Lower leg skin (tissue), 4 donors: ENCODE data around the gene GALNT4. TPM values are rescaled to one million over a fixed set of nuclear protein-coding genes. Genes with fewer than 3 reads are reported as not detected.

Source experiments
- DNase-seq, 2 donors: peaks; one replicate each; pipeline ENCODE4 v3.0.0-alpha.2; 2019; ENCODE audit warnings: low spot score in 2 of 2
- H3K4me3 ChIP-seq: fragments of 200-600 bp; sonication (generic); 2 replicates; pipeline ENCODE4 v1.5.1; 2017; ENCODE audit warnings: mild to moderate bottlenecking, low read depth; ENCODE audit not compliant: poor library complexity, severe bottlenecking
- POLR2A ChIP-seq, 2 donors: fragments of 450-650 bp; IDR thresholded peaks; one replicate each; pipeline ENCODE4 v1.6.1; 2016 to 2017; ENCODE audit warnings: antibody characterized with exemption in 2 of 2, mild to moderate bottlenecking in 1 of 2, moderate library complexity in 1 of 2
- WGBS, 2 donors: methylation state at CpG; one replicate each; pipeline ENCODE4 v1.1.5; 2018; 5-methylcytosine and 5-hydroxymethylcytosine counted together
- intact Hi-C: fragments of 100-400 bp; cut with DNase I; formaldehyde crosslinking; loops from one replicate; pipeline ENCODE4 v1.15.0; 2023; ENCODE audit warnings: low total_unique reads
- total RNA-seq, 4 donors: library from RNA; depleted of rRNA; stranded (reverse); fragments of >200 nt; gene quantifications; one replicate each; pipeline ENCODE4 v1.1.0, GENCODE V29; 2016
- TF ChIP-seq, protein P1 (sequence below), 3 donors: fragments of 450-650 bp; IDR thresholded peaks; one replicate each; pipeline ENCODE4 v1.5.1; 2016; ENCODE audit warnings: antibody characterized with exemption in 3 of 3, mild to moderate bottlenecking in 3 of 3, moderate library complexity in 2 of 3

The GALNT4 gene
- total RNA-seq, 4 donors from 2014 or later, result 1.4 to 5.5 (median 2.4) TPM

DNA sequence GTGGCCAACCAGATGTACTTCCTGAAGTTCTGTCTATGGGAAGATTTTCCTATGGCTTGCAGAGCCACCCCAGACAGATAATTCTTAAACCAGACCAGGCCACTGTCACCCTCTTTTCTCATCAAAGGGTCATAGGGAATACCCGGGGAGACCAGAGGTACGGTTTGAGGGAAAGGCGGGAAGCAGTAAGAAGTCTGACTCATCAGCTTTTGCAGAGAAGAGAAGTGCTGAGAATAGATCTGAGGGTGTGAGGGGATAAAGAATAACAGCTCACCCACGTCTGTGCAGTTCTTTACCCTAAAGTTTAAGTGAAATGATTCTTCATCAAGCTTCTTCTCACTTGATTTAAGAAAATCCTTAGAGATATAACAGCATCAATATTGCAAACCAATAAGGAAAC is 22.5 kb upstream of the GALNT4 start:
- 66 to 71% methylated on average over 4 of the region's 4 CpGs for WGBS, 2 donors
- no peak for DNase-seq
- no peak overlapping the region for H3K4me3 ChIP-seq
- TF ChIP-seq, protein P1, sequence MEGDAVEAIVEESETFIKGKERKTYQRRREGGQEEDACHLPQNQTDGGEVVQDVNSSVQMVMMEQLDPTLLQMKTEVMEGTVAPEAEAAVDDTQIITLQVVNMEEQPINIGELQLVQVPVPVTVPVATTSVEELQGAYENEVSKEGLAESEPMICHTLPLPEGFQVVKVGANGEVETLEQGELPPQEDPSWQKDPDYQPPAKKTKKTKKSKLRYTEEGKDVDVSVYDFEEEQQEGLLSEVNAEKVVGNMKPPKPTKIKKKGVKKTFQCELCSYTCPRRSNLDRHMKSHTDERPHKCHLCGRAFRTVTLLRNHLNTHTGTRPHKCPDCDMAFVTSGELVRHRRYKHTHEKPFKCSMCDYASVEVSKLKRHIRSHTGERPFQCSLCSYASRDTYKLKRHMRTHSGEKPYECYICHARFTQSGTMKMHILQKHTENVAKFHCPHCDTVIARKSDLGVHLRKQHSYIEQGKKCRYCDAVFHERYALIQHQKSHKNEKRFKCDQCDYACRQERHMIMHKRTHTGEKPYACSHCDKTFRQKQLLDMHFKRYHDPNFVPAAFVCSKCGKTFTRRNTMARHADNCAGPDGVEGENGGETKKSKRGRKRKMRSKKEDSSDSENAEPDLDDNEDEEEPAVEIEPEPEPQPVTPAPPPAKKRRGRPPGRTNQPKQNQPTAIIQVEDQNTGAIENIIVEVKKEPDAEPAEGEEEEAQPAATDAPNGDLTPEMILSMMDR (IDR thresholded peaks at IDR 0.05), result no peak
- no peak for TF ChIP-seq POLR2A (IDR thresholded peaks at IDR 0.05)
- intact Hi-C loops, result no loop called here

DNA sequence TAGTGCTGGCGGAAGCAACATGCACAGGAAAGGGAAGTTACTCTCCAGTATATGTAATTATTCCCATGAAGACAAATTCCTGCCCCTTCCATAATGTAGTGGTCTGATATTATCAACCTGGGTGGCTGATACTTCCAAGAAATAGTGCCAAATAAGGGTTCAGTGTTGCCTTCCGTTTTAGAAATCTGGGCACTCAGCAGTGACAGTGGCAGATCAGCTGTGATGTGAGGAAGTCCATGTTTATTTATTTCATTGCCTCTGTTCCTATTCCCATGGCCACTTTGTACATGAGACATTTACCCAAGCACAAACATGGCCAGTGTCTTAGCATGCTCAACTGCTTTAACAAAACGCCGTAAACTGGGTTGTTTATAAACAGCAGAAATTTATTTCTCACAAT is 21.6 kb upstream of the GALNT4 start:
- intact Hi-C loops, result no loop called here
- no peak for DNase-seq
- TF ChIP-seq, protein P1 (IDR thresholded peaks at IDR 0.05), result no peak
- no peak for TF ChIP-seq POLR2A (IDR thresholded peaks at IDR 0.05)
- WGBS, 2 donors, result 82 to 88% methylated on average over 4 of the region's 4 CpGs
- H3K4me3 ChIP-seq, result no peak overlapping the region

DNA sequence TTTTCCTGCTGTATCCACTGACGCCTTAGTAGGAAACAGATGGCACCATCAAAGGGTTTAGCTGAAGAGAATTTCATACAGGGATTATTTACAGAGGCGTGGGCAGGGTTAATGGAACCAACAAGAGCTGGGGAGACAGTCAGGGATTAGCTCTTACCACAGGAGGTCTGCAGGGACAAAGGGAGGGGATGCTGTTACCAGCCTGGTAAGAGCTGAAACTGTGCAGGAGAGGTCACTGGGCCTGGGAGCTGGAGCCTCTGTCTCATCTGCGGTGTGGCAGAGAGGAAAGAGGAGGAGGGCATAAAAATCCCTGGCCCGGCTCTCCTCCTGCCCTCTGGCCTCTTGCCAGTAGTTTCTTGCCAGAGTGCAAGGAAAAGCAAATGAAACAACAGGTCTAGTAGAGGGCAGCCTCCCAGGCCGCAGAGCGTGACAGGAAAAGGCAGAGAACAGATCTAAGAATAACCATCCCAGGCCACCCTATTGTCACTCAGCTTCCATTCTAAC is 20.1 kb upstream of the GALNT4 start:
- no peak for DNase-seq
- WGBS, 2 donors, result 59 to 62% methylated on average over 6 of the region's 6 CpGs
- intact Hi-C loops, result no loop called here
- TF ChIP-seq POLR2A (IDR thresholded peaks at IDR 0.05), result no peak
- TF ChIP-seq, protein P1 (IDR thresholded peaks at IDR 0.05), result no peak
- no peak overlapping the region for H3K4me3 ChIP-seq

DNA sequence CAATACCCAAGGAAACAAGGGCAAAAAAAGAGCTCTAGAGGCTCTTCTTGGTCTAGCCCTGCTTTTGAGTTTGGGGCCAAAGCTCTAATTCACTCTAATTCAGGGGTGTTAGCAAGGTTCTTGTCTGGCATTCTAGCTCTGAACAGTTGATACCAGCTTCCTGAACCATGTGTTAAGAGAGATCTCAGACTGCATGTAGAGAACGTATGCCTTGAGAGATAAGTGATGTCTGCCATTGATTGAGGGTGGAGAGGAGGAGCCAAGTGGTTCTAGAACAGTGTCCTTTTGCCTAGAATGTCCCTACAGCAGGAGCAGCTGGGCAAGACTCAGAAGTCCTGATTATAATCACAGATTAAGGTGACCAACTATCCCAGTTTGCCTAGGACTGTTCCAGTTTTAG is 19.4 kb upstream of the GALNT4 start:
- intact Hi-C loops, result no loop called here
- H3K4me3 ChIP-seq, result no peak overlapping the region
- DNase-seq, result no peak
- TF ChIP-seq POLR2A (IDR thresholded peaks at IDR 0.05), result no peak
- TF ChIP-seq, protein P1 (IDR thresholded peaks at IDR 0.05), result no peak
- 86 to 100% methylated on average over 1 of the region's 1 CpG for WGBS, 2 donors

DNA sequence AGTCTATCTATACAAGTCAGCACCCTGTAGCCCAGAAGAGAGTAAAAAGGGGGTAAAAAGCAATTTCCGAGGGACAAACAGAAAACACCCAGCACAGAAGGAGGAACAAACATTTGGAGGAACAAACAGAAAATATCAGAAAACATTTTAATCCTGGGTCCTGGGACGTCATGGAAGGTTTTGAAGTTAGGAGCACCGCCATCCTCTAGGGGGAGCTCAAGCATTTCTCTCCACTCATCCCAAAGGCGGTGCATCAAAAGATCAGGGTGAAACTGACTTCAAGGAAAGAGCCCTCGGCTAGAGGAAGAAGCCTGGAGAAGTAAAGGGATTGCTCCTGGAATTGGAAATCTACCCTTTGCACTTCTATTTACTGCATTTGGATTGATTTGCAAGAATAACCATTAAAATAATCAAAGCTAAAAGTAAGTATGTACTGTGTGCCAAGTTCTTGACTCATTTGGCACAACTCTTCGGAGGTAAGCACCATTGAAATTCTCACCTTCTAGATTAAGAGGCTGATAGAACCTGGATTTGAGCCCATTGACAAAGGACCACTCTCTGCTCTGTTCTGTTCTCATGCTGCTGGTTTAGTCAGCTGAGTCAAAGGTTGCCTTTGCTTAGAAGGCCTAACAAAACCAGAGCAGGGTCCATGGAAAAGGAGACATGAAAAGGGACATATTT is 18.5 kb upstream of the GALNT4 start:
- intact Hi-C loops, result no loop called here
- DNase-seq, result peak in 1 of 2 donors; percentile 63
- TF ChIP-seq, protein P1 (IDR thresholded peaks at IDR 0.05), result no peak
- no peak for TF ChIP-seq POLR2A (IDR thresholded peaks at IDR 0.05)
- no peak overlapping the region for H3K4me3 ChIP-seq
- 12 to 13% methylated on average over 6 of the region's 6 CpGs for WGBS, 2 donors

DNA sequence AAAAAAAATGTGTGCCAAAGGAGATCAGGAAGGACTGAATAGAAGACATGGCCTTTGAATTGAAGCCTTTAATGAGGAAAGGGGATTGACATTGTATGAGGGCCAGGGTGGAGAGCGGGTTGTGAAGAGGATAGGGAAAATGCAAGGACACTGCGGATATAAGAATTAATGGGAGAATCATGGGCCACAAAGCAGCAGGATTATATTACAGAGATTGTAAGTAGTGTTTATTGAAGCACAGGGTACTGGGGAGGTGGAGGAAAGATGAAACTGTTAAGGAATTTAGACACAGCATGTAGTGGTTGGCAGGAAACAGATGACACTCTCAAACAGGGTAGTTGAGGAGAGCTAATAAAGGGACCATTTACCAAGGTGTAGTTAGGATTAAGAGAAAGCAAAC is 17.6 kb upstream of the GALNT4 start:
- no peak for DNase-seq
- intact Hi-C loops, result no loop called here
- H3K4me3 ChIP-seq, result no peak overlapping the region
- WGBS, 2 donors, result 89 to 98% methylated on average over 2 of the region's 2 CpGs
- no peak for TF ChIP-seq POLR2A (IDR thresholded peaks at IDR 0.05)
- TF ChIP-seq, protein P1 (IDR thresholded peaks at IDR 0.05), result no peak
